IPS-18c (cell line): ENCODE results near the gene THYN1.
A peak's percentile ranks its signal among the peaks of the same experiment; 100 is the strongest.

Source experiments
- H3K4me3 ChIP-seq: 2 replicates; pipeline ENCODE4 v1.7.0; 2013; ENCODE audit warnings: low read depth, mild to moderate bottlenecking, low read length, moderate library complexity; ENCODE audit not compliant: insufficient read depth
- H3K9me3 ChIP-seq: one replicate; pipeline ENCODE4 v1.6.1; 2013; ENCODE audit warnings: mild to moderate bottlenecking, low read length, moderate library complexity; ENCODE audit not compliant: control insufficient read depth, insufficient read depth

THYN1 gene

GRCh38 chr11:134277183-134278001, 24.2 kb upstream of the THYN1 start:
- Histone ChIP-seq H3K4me3 (peak overlapping the region; percentile 78), H3K9me3 (no peaks in the 10 kb centered on the region)

- Histone ChIP-seq H3K9me3 (no peaks in the 10 kb centered on the region), H3K4me3 (peak overlapping the region; percentile 78)
These were observed 23.4 kb upstream of the THYN1 start for GRCh38 chr11:134276396-134277182.

GRCh38 chr11:134275534-134276395, 22.6 kb upstream of the THYN1 start, which contains the start of gene GLB1L3:
TSS of gene GLB1L3 (plus strand) at chr11:134276379. CDS start at chr11:134276741, 362 bp downstream.
- Histone ChIP-seq H3K4me3 (peak within 1 kb of the TSS; percentile 78), H3K9me3 (no peaks in the 10 kb centered on the region)

DNA sequence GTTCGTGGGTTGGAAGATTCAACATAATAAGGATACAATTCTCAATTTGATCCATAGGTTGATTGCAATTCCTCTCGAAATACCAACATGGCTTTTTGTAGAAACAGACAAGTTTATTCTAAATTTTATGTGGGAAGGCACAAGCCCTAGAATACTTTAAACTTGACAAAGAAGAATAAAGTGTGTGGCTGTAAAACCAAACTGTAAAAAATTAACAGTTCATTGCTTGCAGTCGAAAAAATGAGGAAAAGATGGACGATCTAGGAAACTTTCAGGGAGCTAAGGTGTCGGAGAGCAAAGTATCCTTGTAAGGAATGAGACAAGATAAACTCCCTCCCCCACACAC, 22.0 kb upstream of the THYN1 start:
- Histone ChIP-seq H3K4me3 (peak overlapping the region; percentile 78), H3K9me3 (no peaks in the 10 kb centered on the region)

- no peaks in the 10 kb centered on the region for H3K9me3 ChIP-seq
- peak overlapping the region; percentile 16 for H3K4me3 ChIP-seq
These were observed 20.2 kb upstream of the THYN1 start for GRCh38 chr11:134273317-134273712.

- H3K4me3 ChIP-seq: peak overlapping the region; percentile 16
These were observed 19.5 kb upstream of the THYN1 start for GRCh38 chr11:134272381-134273316.

DNA sequence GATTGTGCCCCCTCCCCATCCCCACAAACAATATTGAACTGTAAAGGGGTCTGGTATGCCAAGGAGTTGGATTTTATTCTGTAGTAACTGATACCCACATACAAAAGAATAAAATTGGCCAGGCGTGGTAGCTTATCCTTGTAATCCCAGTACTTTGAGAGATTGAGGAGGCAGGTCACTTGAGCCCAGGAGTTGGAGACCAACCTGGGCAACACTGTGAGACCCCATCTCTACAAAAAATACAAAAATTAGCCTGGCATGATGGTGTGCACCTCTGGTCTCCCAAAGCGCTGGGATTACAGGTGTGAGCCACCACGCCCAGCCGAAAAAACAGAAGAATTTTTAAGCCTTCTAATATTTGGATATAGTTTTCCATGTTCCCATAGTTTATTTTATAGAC, 18.8 kb upstream of the THYN1 start:
- Histone ChIP-seq H3K9me3 (no peaks in the 10 kb centered on the region), H3K4me3 (no peak overlapping the region)

More at GRCh38 chr11:134272381-134273316, 19.5 kb upstream of the THYN1 start:
- no peaks in the 10 kb centered on the region for H3K9me3 ChIP-seq

DNA sequence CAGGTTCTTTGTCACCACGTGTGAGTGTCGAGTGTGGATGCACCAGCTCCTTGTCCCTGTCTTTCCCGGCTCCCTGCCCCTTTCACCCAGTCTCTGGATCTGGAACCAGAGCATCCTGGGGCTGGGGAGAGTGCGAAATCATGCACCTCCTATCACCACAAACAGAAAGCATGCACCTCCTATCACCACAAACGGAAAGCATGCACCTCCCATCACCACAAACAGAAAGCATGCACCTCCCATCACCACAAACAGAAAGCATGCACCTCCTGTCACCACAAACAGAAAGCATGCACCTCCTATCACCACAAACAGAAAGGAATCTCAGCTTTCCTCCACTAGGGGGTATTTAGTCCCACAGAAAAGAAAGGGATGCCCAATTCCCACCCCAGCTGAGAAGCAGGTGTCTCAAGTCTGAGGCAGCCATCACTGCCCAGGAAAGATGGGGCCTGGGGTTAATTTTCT, 17.1 kb upstream of the THYN1 start:
- Histone ChIP-seq H3K4me3 (no peak overlapping the region), H3K9me3 (no peaks in the 10 kb centered on the region)

- H3K4me3 ChIP-seq: no peak overlapping the region
These were observed 14.8 kb upstream of the THYN1 start for GRCh38 chr11:134267966-134268365.

GRCh38 chr11:134267461-134267860, 14.3 kb upstream of the THYN1 start:
- no peak overlapping the region for H3K4me3 ChIP-seq

More at GRCh38 chr11:134267966-134268365, 14.8 kb upstream of the THYN1 start:
- H3K9me3 ChIP-seq: no peaks in the 10 kb centered on the region

GRCh38 chr11:134266841-134267251, 13.7 kb upstream of the THYN1 start:
- Histone ChIP-seq H3K4me3 (no peak overlapping the region; the same call in 1 of the 2 replicates), H3K9me3 (no peaks in the 10 kb centered on the region)

More at GRCh38 chr11:134267461-134267860, 14.3 kb upstream of the THYN1 start:
- H3K9me3 ChIP-seq: no peaks in the 10 kb centered on the region

GRCh38 chr11:134266440-134266839, 13.3 kb upstream of the THYN1 start:
- Histone ChIP-seq H3K4me3 (no peak overlapping the region), H3K9me3 (no peaks in the 10 kb centered on the region)

DNA sequence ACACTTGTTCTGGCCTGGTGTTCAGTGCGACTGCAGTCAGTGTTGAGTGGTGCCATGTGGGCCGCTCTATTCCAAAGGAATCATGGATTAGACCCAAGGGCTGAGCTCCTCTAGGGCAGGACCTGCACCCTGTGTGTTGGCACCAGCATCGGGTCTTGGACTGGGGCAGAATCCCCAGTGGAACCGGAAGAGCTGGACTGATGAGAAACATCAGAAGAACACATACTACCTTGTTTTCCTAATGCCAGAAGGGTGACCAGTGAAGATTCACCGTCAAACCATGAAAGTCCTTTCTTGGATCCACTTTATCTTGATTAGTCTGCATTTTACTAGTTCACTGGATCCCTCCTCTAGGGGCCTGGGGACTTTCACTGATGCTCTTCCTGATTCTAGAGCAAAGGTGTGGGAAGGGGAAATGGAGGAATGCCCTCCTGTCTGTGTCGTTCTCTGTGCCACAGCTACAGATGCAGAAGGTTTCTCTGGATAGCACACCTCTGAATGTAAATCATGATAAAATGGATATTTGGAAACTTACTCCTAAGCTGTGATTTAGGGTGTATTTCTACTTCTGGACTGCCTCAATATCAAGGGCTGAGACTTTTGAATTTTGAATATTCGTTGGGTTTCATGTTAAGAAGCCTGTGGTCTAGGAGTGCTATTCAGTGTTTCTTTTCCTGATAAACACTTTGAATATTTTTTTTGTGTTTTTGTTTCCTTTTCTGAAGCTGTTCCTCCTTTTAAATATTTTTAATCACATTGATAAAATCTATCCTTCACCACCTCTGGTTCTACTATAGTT, 12.0 kb upstream of the THYN1 start:
- H3K9me3 ChIP-seq: no peaks in the 10 kb centered on the region
- H3K4me3 ChIP-seq: no peak overlapping the region

GRCh38 chr11:134261626-134262488, 8.7 kb upstream of the THYN1 start:
- Histone ChIP-seq H3K9me3 (no peaks in the 10 kb centered on the region), H3K4me3 (no peak overlapping the region)

- Histone ChIP-seq H3K4me3 (no peak overlapping the region), H3K9me3 (no peaks in the 10 kb centered on the region)
These were observed 7.8 kb upstream of the THYN1 start for GRCh38 chr11:134260983-134261382.
